Tibial nerve (tissue), 4 donors: Measurements from ENCODE around the gene STRBP. TPM values are rescaled to one million over a fixed set of nuclear protein-coding genes. Genes with fewer than 3 reads are reported as not detected.
"Not testable (repeated sequence)": the region's sequence is repeated elsewhere in the genome, so short reads cannot be mapped to it uniquely, and the experiment has no call there.

Experiments used
- DNase-seq, 2 donors: peaks; one replicate each; pipeline ENCODE4 v3.0.0-alpha.2; 2019; ENCODE audit warnings: low spot score in 2 of 2
- H3K27ac ChIP-seq, 4 donors: fragments of 200-600 bp; sonication (generic) in 3 of 4; one replicate each; pipeline ENCODE4 v1.5.1; 2017 to 2019; ENCODE audit warnings: mild to moderate bottlenecking in 1 of 4
- H3K27me3 ChIP-seq, 2 donors: fragments of 200-600 bp; sonication (generic) in 1 of 2; one replicate each; pipeline versions ENCODE4 v1.5.1 to v1.6.0; 2017 to 2019
- H3K36me3 ChIP-seq, 3 donors: fragments of 200-600 bp; sonication (generic); one replicate each; pipeline ENCODE4 v1.5.1; 2018 to 2019
- H3K4me1 ChIP-seq, 4 donors: fragments of 200-600 bp; sonication (generic) in 3 of 4; one replicate each; pipeline ENCODE4 v1.5.1; 2017 to 2019
- H3K4me3 ChIP-seq, 4 donors: fragments of 200-600 bp; sonication (generic) in 3 of 4; one replicate each; pipeline ENCODE4 v1.5.1; 2017 to 2019; ENCODE audit warnings: mild to moderate bottlenecking in 1 of 4, moderate library complexity in 1 of 4
- H3K9me3 ChIP-seq, 4 donors: fragments of 200-600 bp; sonication (generic) in 3 of 4; one replicate each; pipeline ENCODE4 v1.5.1; 2017 to 2019
- EP300 ChIP-seq, 2 donors: sonication (generic); formaldehyde crosslinking; IDR thresholded peaks; one replicate each; pipeline ENCODE4 v1.6.1; 2017; ENCODE audit warnings: antibody characterized with exemption in 2 of 2, mild to moderate bottlenecking in 1 of 2
- POLR2A ChIP-seq, 2 donors: fragments of 450-650 bp; IDR thresholded peaks; one replicate each; pipeline ENCODE4 v1.6.1; 2017; ENCODE audit warnings: antibody characterized with exemption in 2 of 2, mild to moderate bottlenecking in 2 of 2, moderate library complexity in 2 of 2
- WGBS, 2 donors: methylation state at CpG; one replicate each; pipeline ENCODE4 v1.1.5; 2018; 5-methylcytosine and 5-hydroxymethylcytosine counted together
- total RNA-seq, 4 donors: library from RNA; depleted of rRNA; stranded (reverse); fragments of >200 nt; gene quantifications; one replicate each; pipeline ENCODE4 v1.1.0, GENCODE V29; 2016
- TF ChIP-seq, protein P1 (sequence below), 5 experiments: fragments of 200-600 bp in 3 of 5; fragments of 450-650 bp in 2 of 5; sonication (generic) in 3 of 5; IDR thresholded peaks; one replicate each; pipeline ENCODE4 v1.5.1; 2016 to 2019; ENCODE audit warnings: antibody characterized with exemption in 5 of 5, mild to moderate bottlenecking in 3 of 5, moderate library complexity in 2 of 5

Gene STRBP
- total RNA-seq, 4 donors from 2014 or later: 3.5 to 20.4 (median 4.9) TPM

DNA sequence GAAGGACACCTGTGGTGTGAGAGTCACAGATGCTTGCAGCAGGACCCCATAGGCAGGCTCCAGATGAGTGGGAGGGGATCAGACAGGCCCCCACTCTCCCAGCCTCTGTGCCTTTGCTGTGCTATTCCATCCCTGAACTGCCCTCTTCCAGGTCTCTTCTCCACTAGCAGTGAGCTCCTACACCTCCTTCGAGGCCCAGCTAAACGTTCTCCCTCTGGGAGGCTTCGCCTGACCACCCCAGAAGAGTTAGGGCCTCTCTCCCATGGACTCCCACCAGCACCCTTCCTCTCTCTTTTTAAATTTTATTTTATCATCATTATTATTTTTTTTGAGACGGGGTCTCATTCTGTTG is 35.9 kb upstream of the STRBP start:
- Histone ChIP-seq H3K36me3 (no peaks in the 10 kb centered on the region), H3K4me1 (peaks cover 0 to 12% (median 0%) of the 10 kb centered on the region in 4 donors), H3K9me3 (no peaks in the 10 kb centered on the region), H3K27me3 (no peaks in the 10 kb centered on the region), H3K4me3 (no peak overlapping the region), H3K27ac (no peak overlapping the region)
- DNase-seq: no peak
- 87 to 91% methylated on average over 4 of the region's 4 CpGs for WGBS, 2 donors
- TF ChIP-seq, protein P1, sequence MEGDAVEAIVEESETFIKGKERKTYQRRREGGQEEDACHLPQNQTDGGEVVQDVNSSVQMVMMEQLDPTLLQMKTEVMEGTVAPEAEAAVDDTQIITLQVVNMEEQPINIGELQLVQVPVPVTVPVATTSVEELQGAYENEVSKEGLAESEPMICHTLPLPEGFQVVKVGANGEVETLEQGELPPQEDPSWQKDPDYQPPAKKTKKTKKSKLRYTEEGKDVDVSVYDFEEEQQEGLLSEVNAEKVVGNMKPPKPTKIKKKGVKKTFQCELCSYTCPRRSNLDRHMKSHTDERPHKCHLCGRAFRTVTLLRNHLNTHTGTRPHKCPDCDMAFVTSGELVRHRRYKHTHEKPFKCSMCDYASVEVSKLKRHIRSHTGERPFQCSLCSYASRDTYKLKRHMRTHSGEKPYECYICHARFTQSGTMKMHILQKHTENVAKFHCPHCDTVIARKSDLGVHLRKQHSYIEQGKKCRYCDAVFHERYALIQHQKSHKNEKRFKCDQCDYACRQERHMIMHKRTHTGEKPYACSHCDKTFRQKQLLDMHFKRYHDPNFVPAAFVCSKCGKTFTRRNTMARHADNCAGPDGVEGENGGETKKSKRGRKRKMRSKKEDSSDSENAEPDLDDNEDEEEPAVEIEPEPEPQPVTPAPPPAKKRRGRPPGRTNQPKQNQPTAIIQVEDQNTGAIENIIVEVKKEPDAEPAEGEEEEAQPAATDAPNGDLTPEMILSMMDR (IDR thresholded peaks at IDR 0.05): no peak
- no peak for TF ChIP-seq EP300 (IDR thresholded peaks at IDR 0.05)
- TF ChIP-seq POLR2A (IDR thresholded peaks at IDR 0.05): no peak

DNA sequence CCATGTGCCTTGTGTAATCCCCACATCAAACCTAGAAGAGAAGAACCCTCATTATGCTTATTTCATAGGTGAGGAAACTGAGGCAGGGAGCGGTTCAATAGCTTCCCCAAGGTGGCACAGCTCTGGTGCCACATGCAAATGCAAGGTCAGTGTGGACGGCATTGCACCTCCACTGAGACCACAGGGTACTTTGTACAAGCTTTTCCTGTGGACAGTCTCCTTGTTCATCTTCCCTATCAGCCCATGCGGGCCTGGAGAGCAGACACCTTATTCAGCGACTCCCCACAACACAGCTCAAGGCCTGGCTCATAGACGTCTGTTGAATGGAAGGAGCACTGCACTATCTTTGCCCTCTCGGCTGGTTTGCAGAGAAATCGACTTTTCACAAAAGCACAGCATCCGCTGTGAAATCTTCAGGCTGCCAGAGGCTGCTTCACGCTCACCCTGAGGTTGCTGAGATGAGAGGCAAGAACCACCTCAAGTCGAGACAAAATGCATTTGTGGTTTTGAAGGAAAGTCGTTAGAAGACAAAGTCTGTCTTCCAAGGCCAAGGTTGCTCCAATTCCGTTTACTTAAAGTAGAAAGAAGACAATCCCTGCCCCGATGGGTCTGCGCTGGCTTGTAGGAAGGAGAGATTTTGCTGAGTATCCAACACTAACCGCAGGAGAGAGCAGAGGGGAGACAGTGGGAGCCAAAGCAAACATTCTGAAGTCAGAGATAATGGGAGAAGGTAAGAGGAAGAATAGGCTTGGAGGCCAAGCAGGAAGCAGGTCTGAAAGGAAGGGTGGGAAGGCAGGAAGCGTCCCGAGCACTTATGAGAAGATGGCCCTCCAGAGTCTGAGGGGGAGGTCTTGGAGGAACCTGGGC is 34.2 kb upstream of the STRBP start:
- no peak for TF ChIP-seq EP300 (IDR thresholded peaks at IDR 0.05)
- no peak for TF ChIP-seq POLR2A (IDR thresholded peaks at IDR 0.05)
- TF ChIP-seq, protein P1 (IDR thresholded peaks at IDR 0.05): no peak
- Histone ChIP-seq H3K9me3 (no peaks in the 10 kb centered on the region), H3K27me3 (no peaks in the 10 kb centered on the region), H3K27ac (no peak overlapping the region), H3K4me1 (peaks cover 0 to 12% (median 0%) of the 10 kb centered on the region in 4 donors), H3K4me3 (no peak overlapping the region), H3K36me3 (no peaks in the 10 kb centered on the region)
- DNase-seq: no peak
- 61 to 73% methylated on average over 17 of the region's 17 CpGs for WGBS, 2 donors

DNA sequence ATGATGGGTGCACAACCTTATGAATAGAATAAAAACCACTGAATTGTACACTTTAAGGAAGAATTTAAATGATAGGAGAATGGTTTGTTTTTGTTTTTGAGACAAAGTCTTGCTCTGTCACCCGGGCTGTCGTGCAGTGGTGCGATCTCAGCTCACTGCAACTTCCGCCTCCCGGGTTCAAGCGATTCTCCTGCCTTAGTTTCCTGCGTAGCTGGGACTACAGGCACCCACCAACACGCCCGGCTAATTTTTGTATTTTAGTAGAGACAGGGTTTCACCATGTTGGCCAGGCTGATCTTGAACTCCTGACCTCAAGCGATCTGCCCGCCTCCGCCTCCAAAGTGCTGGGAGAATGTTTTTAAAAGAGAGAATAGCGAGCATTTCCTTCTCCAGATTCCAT is 33.5 kb upstream of the STRBP start:
- H3K36me3 ChIP-seq, H3K27me3 ChIP-seq, H3K9me3 ChIP-seq, H3K27ac ChIP-seq, H3K4me3 ChIP-seq, DNase-seq: not testable (repeated sequence)
- peaks cover 0 to 11% (median 0%) of the 10 kb centered on the region in 4 donors for H3K4me1 ChIP-seq
- 78 to 82% methylated on average over 13 of the region's 13 CpGs for WGBS, 2 donors

DNA sequence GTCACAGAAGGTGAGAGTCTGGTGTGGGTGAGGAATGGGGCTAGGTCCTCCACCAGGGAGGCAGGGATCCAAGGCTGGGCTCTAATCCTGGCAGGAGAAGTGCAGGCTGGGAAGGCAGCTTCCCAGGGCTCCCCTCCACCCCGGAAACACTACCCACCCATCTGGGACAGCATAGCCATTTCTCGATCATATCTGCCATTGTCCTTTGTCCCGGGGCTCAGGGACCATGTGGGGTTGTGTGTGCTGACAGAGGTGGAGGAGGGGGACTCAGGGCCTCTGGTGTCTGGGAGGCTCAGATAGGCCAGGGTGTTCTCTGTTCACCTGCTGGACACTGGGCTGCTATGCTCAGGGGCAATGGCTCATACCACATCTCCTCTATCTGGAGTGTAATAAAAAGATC is 32.2 kb upstream of the STRBP start:
- Histone ChIP-seq H3K27ac (no peak overlapping the region), H3K9me3 (no peaks in the 10 kb centered on the region)
- WGBS, 2 donors: 42 to 57% methylated on average over 3 of the region's 3 CpGs

DNA sequence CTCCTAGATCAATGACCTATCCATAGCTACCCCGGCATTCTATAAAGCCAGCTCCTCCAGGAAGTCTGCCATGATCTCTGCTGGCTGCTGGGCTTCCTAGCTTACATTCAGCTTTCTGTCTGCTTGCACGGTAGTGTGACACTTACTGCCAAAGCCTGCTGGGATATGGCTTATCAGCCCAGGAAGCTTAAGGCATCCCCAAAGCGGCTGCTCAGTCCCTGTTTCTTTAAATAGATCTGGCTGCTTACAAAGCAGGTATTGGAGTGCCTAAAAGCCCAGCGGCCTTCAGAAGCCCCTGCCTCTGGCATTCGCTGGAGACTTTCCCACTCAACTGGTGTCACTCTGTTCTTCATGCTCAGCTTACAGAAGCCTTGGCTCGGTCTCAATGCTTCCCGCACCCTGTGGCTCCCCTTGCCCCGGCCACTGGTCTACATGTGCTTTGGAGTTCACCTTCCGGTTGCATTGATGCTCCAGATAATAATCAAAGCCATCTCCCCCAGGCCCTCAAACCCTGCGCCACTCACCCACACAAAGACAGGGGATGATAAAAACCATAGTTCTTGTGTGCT is 31.3 kb upstream of the STRBP start:
- no peak for DNase-seq
- Histone ChIP-seq H3K9me3 (no peaks in the 10 kb centered on the region), H3K36me3 (no peaks in the 10 kb centered on the region), H3K27me3 (no peaks in the 10 kb centered on the region), H3K27ac (no peak overlapping the region), H3K4me1 (peaks cover 0 to 7% (median 0%) of the 10 kb centered on the region in 4 donors), H3K4me3 (no peak overlapping the region)
- 75 to 79% methylated on average over 10 of the region's 10 CpGs for WGBS, 2 donors
- no peak for TF ChIP-seq POLR2A (IDR thresholded peaks at IDR 0.05)
- TF ChIP-seq, protein P1 (IDR thresholded peaks at IDR 0.05): no peak

More for the DNA sequence above, 32.2 kb upstream of the STRBP start:
- Histone ChIP-seq H3K36me3 (no peaks in the 10 kb centered on the region), H3K4me1 (peaks cover 0 to 7% (median 0%) of the 10 kb centered on the region in 4 donors), H3K4me3 (no peak overlapping the region), H3K27me3 (no peaks in the 10 kb centered on the region)
- TF ChIP-seq, protein P1 (IDR thresholded peaks at IDR 0.05): no peak
- TF ChIP-seq POLR2A (IDR thresholded peaks at IDR 0.05) (no peak), EP300 (IDR thresholded peaks at IDR 0.05) (no peak)
- no peak for DNase-seq
